GM23248 (cell line): ENCODE measurements around the gene FN1.

ENCODE experiments used
- EZH2 ChIP-seq: fragments of 200-600 bp; sonication (generic); IDR thresholded peaks from 2 replicates; pipeline ENCODE4 v1.6.1; 2018; ENCODE audit warnings: antibody characterized with exemption, mild to moderate bottlenecking; ENCODE audit not compliant: insufficient read depth, poor library complexity, severe bottlenecking
- EZH2phosphoT487 ChIP-seq: fragments of 200-600 bp; sonication (generic); IDR thresholded peaks from 2 replicates; pipeline ENCODE4 v1.6.1; 2018; ENCODE audit warnings: antibody characterized with exemption, moderate library complexity, mild to moderate bottlenecking, low read depth; ENCODE audit not compliant: insufficient read depth

GRCh38 chr2:215485032-215485431 is 49.2 kb upstream of the FN1 start:
- TF ChIP-seq EZH2 (no peak), EZH2phosphoT487 (no peak)
